Activated gamma-delta T cell treated with Interleukin-2 at 50 U/mL for 16 hours (primary cell): ENCODE data around the gene C22orf23.

ENCODE experiments used
- DNase-seq: peaks from one replicate; pipeline ENCODE4 v3.0.0-alpha.2; 2020

C22orf23 gene

DNA sequence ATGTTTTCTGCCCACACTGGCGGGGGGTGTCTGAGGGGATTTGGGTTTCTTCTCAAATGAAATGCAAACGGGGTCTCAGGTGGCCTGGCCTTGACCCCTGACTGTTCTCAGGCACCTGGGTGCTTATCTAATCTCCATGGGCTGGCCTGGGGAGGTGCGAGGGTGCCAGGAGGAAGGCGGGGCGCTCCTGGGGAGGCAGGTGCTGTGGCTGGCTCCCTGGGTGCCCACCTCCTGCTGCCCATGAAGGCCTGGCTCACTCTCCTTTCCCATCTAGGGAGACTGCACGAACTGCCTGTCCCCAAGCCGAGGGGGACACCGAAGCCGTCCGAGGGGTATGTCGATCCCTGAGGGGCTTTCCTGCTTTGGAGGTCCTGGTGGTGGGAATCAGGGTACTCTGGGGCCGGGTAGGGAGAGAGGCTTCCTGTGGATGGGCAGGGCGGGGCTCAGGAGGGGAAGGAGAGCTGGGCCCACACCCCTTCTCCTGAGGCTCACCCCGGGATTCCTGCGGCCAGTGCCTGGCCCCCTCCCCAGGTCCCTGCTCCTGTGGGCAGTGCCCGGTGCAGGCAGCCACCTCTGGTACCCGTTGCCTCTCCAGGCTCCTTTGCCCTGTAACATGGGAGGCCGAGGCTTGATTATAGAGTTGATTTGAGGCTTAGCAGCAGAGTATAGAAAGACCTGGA, 28.9 kb downstream of the C22orf23 start:
- no peak for DNase-seq

DNA sequence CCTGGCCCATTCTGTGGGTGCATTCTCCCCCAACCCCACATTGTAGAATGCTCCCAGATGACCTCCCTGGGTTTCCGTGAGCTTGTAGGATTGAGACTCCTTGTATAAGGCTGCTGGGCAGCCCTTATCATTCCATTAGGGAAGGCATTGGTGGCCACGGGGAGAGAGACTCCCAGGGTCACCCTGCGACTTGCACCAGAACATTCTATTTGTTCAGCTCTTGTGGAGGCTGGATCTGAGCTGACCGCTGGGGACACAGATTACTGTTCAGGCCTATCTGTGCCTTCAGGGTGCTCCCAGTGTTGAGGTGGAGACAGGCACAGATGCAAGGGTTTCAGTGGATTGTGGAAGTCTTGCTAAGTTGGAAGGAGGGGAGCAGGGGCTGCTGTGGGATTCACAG, 29.5 kb downstream of the C22orf23 start:
- no peak for DNase-seq

DNA sequence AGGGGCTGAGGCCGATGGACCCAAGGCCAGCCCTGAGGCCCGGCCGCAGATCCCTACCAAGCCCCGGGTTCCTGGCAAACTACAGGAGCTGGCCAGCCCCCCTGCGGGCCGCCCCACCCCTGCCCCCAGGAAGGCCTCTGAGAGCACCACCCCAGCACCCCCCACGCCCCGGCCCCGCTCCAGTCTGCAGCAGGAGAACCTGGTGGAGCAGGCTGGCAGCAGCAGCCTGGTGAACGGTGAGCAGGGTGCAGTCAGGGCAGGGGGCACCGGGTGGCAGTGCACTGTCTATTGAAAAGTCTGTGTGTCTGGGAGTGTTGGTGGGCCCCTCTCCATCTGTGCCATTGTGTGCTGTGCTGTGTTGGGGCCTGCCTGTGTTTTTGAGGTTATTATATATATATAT, 31.2 kb downstream of the C22orf23 start:
- no peak for DNase-seq

GRCh38 chr22:37920126-37920525, 33.3 kb downstream of the C22orf23 start:
- DNase-seq, result no peak

DNA sequence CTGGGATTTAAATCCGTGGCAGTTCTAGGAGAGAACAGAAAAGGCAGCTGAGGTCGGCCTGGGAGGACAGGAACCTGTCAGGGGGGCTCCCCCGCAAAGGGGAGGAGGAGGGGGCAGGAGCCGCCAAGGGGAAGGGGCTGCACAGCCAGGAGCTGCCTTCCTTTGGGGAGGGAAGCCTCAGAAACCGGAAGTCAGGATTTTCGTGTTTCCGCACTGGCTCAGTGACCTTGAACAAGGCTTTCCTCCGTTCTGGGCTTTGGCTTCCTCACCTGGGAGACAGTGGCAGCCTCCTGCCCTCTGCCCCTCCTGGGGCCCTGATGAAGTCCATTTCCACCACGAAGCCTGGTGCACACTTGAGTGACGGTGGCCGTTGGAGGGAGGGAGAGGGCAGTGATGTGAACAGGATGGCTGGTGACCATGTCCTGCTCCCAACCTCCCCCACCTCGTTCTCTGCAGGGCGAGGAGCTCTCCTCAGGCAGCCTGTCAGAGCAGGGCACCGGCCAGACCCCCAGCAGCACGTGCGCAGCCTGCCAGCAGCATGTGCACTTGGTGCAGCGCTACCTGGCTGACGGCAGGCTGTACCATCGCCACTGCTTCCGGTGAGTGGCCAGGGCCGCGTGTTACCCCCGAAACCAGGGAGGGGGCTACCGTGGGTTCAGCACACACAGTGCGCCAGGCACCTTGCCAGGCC, 34.7 kb downstream of the C22orf23 start:
- no peak for DNase-seq

- DNase-seq, result no peak
Measured at GRCh38 chr22:37917874-37918548, 35.4 kb downstream of the C22orf23 start.

DNA sequence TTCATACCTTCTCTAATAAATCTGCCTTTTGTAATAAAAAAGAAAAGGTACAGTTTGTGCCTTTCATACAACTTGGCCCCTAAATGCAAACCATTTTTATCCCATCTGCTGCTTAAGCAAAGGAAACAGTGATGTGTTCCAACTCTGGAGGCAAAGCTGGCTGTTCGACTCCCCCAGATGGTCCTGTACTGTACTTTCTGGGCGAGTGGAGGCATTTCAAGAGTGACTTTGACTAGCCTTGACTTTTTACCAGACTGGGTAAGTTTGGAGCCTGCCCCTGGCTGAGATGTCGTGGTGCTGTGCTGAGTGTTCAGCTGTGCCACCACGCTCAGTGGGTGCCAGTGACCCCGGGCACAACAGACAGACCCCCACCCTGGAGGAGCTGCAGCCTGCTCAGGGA, 37.1 kb downstream of the C22orf23 start:
- no peak for DNase-seq

GRCh38 chr22:37913233-37913721, 40.1 kb downstream of the C22orf23 start:
- no peak for DNase-seq

- no peak for DNase-seq
Measured at GRCh38 chr22:37912171-37912570, 41.2 kb downstream of the C22orf23 start.

DNA sequence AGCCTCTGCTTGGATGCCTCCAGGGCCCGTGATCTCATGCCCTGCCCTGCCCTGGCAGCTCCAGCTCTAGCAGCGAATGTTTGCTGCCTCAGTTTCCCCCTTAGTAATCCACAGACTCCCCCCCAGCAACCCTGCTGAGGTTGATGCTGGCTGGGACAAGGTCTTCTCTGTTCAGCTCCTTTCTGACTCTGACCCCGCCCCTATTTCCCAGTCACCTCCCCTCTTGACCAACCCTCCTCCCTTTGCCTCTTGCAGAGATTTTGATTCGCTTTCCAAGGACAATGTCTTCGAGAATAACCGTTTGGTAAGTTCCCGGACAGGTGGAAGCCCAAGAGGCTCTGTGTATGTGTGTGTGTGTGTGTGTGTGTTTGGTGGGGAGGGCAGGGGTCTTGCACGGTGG, 41.7 kb downstream of the C22orf23 start:
- DNase-seq, result no peak

DNA sequence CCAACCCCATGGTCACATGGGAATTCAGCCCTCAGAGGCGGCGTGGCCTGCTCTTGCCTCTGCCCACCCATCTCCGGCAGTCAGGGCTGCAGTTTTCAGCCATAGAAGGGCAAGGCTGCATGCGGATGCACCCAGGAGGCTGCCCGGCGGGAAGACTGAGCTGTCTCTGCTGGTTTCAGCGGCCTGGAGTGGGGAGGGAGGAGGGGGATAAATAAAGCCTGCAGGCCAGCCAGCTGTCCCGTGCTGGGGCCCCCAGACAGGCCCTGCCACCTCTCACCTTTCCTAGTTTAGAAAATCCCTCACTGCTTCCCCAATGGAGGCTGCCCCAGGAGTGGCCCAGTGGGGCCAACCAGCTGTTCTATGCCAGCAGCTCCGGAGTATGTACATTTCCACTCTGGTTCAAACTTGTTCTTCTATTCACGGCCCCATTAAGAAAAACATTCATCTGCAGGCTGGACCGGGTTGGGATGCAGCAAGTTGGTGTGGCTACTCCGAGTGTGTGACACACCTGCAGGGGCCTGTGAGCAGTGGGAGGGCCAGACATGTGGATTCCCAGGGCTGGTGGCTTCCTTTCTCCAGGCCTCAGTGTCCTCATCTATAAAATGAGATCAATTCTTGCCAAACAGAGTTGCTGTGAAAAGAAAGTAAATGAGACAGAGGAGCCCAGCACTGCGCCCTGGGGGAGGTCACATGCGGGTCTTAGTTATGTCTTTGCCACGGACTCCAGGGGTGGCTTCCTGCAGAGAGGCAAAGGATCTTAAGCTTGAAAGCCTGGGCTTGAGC, 42.3 kb downstream of the C22orf23 start:
- no peak for DNase-seq

DNA sequence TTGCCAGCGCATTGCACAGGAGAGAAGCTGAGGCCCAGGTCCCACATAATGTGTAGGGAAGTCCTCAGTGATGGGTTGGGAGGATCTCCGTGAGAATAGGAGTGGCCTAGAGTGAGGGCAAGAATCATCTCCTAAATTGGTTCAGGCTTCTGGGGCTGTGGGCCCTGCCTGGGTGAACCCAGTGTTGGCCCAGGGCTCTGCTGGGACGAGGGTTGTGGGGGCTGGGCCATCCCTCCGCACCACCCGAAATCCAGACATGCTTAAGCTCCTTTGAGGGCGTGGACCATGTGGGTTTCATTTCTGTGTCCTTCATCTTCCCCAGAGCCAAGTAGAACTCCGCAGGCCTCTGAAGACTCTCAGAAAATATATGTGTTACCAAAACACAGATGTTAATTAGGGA, 43.6 kb downstream of the C22orf23 start:
- DNase-seq, result no peak

DNA sequence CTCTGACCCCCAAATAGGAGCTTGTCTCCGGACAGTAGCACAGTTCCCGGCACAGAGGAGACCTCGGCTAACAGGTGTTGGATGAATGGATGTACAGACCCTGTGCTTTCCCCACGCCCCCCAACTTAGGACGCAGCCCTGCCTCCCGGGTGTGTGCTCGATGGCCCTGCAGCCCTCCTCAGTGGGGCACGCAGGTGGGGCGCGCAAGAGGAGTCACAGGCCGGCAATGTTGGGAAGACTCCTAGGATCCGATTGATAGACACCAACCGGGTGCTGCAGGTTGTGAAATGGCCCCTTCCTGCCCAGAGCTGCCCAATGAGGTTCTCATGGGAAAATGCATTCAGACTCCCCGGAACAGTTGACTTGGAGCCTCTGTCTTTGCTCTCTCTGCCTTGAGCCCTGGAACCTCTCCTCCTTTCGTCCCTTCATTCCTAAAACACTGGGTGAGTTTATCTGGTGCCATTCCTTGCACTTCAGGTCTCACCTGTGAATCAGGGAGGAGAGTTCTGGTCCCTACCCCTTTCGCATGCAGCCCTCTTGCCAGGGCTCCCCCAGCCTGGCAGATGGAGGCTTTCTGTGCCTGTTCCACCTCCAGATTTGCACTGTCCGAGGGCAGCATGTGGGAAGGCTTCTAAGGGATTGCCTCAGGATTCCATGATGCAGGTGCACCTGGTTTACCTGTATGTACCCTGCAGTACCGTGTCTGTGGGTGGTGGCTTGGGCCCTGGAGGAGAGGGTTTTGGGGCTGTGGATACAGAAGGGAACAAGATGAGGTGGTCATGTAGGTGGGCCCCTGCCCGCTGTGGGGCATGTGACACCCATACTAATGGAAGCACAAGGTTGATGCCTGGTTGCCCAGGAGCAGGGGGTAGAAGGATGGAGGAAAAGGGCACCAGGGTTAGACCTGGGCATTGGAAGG, 46.1 kb downstream of the C22orf23 start:
- no peak for DNase-seq

GRCh38 chr22:37906364-37907008, 46.9 kb downstream of the C22orf23 start:
- peak; percentile 33 for DNase-seq

DNA sequence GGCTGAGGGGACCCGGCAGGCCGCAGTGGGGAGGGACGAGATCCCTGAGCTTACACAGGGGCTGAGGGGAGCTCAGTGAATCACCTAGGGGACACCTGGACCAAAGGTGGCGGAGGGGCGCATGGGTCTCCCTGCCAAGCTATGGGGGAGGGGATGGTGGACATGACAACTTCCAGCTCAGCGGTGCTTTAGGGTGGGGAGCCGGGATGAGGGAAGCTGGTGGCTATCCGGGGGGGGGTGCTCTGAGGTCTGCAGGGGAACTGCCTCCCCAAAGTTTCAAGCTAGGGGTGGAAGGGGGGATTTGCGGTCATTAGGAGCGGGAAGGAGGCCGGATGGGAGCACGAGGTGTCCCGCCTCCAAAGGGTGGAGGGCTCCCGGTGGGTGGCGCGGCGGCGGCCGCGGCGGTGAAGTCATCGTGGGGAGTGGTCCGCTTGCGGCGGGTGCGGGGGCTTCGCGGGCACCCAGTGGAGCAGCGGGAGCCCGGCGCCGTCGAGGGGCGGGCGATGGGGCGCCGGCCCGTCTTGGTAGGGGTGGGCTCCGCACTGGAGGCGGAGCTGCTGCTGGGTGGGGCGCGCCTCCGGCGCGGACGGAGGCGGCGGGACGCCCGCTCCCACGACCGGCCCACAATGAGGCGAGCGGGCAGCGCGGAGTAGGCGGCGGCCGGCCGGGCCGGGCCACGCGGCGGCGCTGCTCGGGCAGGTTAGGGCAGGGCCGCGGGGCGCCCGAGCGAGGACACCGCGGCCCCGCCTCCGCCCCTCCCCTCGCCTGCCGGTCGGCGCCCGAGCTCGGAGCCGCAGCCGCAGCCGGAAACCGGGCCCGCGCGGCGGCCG, 47.7 kb downstream of the C22orf23 start, which contains the start of gene MICALL1:
TSS of gene MICALL1 (plus strand) at position 764 of the 830 bp plus-strand sequence. CDS start 126 bp downstream, outside the sequence.
- DNase-seq, result peak; percentile 63

- DNase-seq, result no peak
Measured at GRCh38 chr22:37904572-37905533, 48.5 kb downstream of the C22orf23 start.

DNA sequence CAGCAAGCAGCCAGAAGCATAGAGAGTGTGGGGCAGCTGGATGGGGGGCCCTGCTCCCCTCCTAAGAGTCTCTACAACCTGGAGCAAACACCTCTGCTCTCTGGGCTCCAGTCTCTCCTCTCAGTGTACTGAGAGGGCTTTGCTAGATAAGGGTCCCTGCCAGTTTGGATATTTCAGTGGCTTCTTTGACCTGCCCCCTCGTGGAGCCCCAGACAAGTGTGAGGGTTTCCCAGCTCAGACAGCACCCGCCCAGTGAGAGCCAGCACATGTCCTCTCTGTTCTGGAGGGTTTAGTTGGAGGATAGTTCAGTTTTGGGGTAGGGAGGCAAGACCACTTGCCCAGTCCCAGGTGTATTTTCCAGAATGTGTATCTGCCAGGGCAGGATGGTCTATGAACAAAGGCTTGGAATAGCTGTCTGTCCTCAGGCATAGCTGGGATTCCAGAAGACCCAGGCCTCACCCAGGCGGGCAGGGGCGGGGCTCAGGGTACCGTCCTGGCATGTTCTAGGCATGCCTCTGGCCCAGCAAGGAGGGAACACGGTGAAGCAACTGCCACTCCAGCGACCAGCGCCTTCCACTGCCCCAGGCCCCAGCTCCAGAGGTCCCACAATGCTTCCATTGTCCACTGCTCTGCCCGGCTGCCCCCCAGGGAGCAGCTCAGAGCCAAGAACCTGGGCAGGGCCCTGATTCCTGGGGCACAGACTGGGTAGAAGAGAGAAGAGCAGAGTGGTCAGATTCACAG, 54.8 kb downstream of the C22orf23 start:
- no peak for DNase-seq

GRCh38 chr22:37897807-37898206, 55.6 kb downstream of the C22orf23 start:
- DNase-seq, result no peak
